A673 (cell line): Measurements from ENCODE around the gene HADHA.

Source experiments
- CTCF ChIP-seq: fragments of 300-800, 200-600 bp; sonication (generic); conservative IDR thresholded peaks from 2 replicates; pipeline ENCODE4 v1.5.1; 2017; ENCODE audit warnings: low read depth, mild to moderate bottlenecking, antibody characterized with exemption, low read length, moderate library complexity, mixed read lengths
- EZH2 ChIP-seq: fragments of 200-600 bp; sonication (generic); IDR thresholded peaks from 2 replicates; pipeline ENCODE4 v1.6.1; 2017; ENCODE audit warnings: borderline replicate concordance, low read depth, mild to moderate bottlenecking, mixed read lengths, antibody characterized with exemption, low read length; ENCODE audit not compliant: poor library complexity, severe bottlenecking

- TF ChIP-seq CTCF (no peak), EZH2 (no peak)
Measured at GRCh38 chr2:26144031-26144430, 100.4 kb downstream of the HADHA start.
